B cell (primary cell): ENCODE results near the gene CKAP2L. TPM values are rescaled to one million over a fixed set of nuclear protein-coding genes. Genes with fewer than 3 reads are reported as not detected.

Source experiments
- ATAC-seq: fragments of 200-7000 bp; cut with Tn5 transposase; one replicate; pipeline ENCODE4 v1.10.0; 2021; ENCODE audit warnings: low read depth, mild to moderate bottlenecking, moderate number of reproducible peaks, moderate library complexity
- CTCF ChIA-PET: fragments of 350-600 bp; sonication (Branson Sonifier 250); formaldehyde crosslinking; loops from one replicate; lab custom pipeline; 2021; ENCODE audit warnings: antibody characterized with exemption, inconsistent platforms; lab: Charles Lee
- POLR2A ChIA-PET: fragments of 350-600 bp; sonication (Branson Sonifier 250); formaldehyde crosslinking; loops from one replicate; lab custom pipeline; 2021; ENCODE audit warnings: antibody characterized with exemption; lab: Charles Lee
- DNase-seq: peaks from one replicate; pipeline ENCODE4 v3.0.0; 2013
- H2AFZ ChIP-seq: 2 replicates; pipeline ENCODE4 v1.6.1; 2012; ENCODE audit warnings: mild to moderate bottlenecking, low read depth, low read length; ENCODE audit not compliant: insufficient read depth, poor library complexity, severe bottlenecking
- H3K27ac ChIP-seq, 2 donors: 1 replicate in 1 of 2; 2 replicates in 1 of 2; pipeline ENCODE4 v1.5.1; 2012 to 2013; ENCODE audit warnings: low read length in 2 of 2, mild to moderate bottlenecking in 2 of 2, moderate library complexity in 1 of 2
- H3K27me3 ChIP-seq, 4 experiments: fragments of 200-600 bp in 1 of 4; sonication (generic) in 1 of 4; replicated peaks in 1 of 4; 1 replicate in 2 of 4; 2 replicates in 2 of 4; pipeline versions ENCODE4 v1.6.1 to v1.7.0; 2013 to 2016; ENCODE audit warnings: low read length in 3 of 4, mild to moderate bottlenecking in 2 of 4, mixed read lengths in 1 of 4, moderate library complexity in 1 of 4; ENCODE audit not compliant: insufficient read depth in 4 of 4, control insufficient read depth in 3 of 4; ENCODE audit errors: control extremely low read depth in 1 of 4
- H3K36me3 ChIP-seq, 2 experiments: replicated peaks in 1 of 2; 1 replicate in 1 of 2; 2 replicates in 1 of 2; pipeline versions ENCODE4 v1.6.1 to v1.7.1; 2013; ENCODE audit warnings: low read length in 1 of 2; ENCODE audit not compliant: insufficient read depth in 2 of 2, control insufficient read depth in 1 of 2; ENCODE audit errors: control extremely low read depth in 1 of 2, extremely low read depth in 1 of 2
- H3K4me1 ChIP-seq, 2 donors: fragments of 200-600 bp in 1 of 2; sonication (generic) in 1 of 2; 1 replicate in 1 of 2; 2 replicates in 1 of 2; pipeline versions ENCODE4 v1.5.1 to v1.6.1; 2013 to 2017; ENCODE audit warnings: low read length in 2 of 2; ENCODE audit not compliant: control insufficient read depth in 2 of 2, insufficient read depth in 2 of 2
- H3K4me2 ChIP-seq: replicated peaks from 2 replicates; pipeline ENCODE3; 2012; ENCODE audit warnings: mild to moderate bottlenecking, low read depth, low read length; ENCODE audit not compliant: poor library complexity, severe bottlenecking
- H3K4me3 ChIP-seq, 5 experiments: fragments of 200-600 bp in 1 of 5; sonication (generic) in 1 of 5; 1 replicate in 3 of 5; 2 replicates in 2 of 5; pipeline versions ENCODE4 v1.5.1 to v1.7.0; 2011 to 2016; ENCODE audit warnings: low read length in 4 of 5, mild to moderate bottlenecking in 4 of 5, low read depth in 2 of 5, control low read depth in 1 of 5, moderate library complexity in 1 of 5; ENCODE audit not compliant: insufficient read depth in 1 of 5; ENCODE audit errors: control extremely low read depth in 1 of 5, extremely low read depth in 1 of 5
- H3K79me2 ChIP-seq: fragments of 200-600 bp; sonication (generic); one replicate; pipeline ENCODE4 v1.6.0; 2016; ENCODE audit warnings: low read length; ENCODE audit not compliant: control insufficient read depth, insufficient read depth
- H3K9ac ChIP-seq: fragments of 200-600 bp; sonication (generic); 2 replicates; pipeline ENCODE4 v1.6.1; 2017; ENCODE audit warnings: mild to moderate bottlenecking, low read length, moderate library complexity
- H3K9me3 ChIP-seq, 3 donors: one replicate each; pipeline versions ENCODE4 v1.6.1 to v1.7.1; 2013; ENCODE audit warnings: low read length in 2 of 3; ENCODE audit not compliant: control insufficient read depth in 2 of 3, insufficient read depth in 1 of 3; ENCODE audit errors: control extremely low read depth in 1 of 3
- H4K20me1 ChIP-seq: 2 replicates; pipeline ENCODE4 v1.6.0; 2012; ENCODE audit warnings: mild to moderate bottlenecking, low read length; ENCODE audit not compliant: insufficient read depth, control insufficient read depth, poor library complexity, severe bottlenecking
- H3K27ac Mint-ChIP-seq: one replicate; pipeline ENCODE4 v1.8.0; 2021; ENCODE audit warnings: mixed read lengths
- H3K27me3 Mint-ChIP-seq: one replicate; pipeline ENCODE4 v1.8.0; 2021; ENCODE audit warnings: mixed read lengths
- H3K4me1 Mint-ChIP-seq: one replicate; pipeline ENCODE4 v1.8.0; 2021; ENCODE audit warnings: mixed read lengths
- H3K4me3 Mint-ChIP-seq: one replicate; pipeline ENCODE4 v1.8.0; 2021; ENCODE audit warnings: mixed read lengths
- H3K9me3 Mint-ChIP-seq: one replicate; pipeline ENCODE4 v1.8.0; 2022; ENCODE audit warnings: mixed read lengths; ENCODE audit not compliant: insufficient read depth
- CTCF ChIP-seq: fragments of 200-600 bp; IDR thresholded peaks from one replicate; pipeline ENCODE4 v1.8.0; 2022; ENCODE audit warnings: antibody characterized with exemption, mild to moderate bottlenecking
- EZH2 ChIP-seq: IDR thresholded peaks from 2 replicates; pipeline ENCODE4 v1.6.1; 2012; ENCODE audit warnings: borderline replicate concordance, low read depth, mild to moderate bottlenecking, moderate library complexity, low read length; ENCODE audit not compliant: insufficient read depth, poor library complexity, severe bottlenecking
- WGBS: methylation state at CpG from one replicate; pipeline ENCODE4 v1.1.5; 2013; ENCODE audit warnings: missing lambda C conversion rate; ENCODE audit not compliant: insufficient coverage; 5-methylcytosine and 5-hydroxymethylcytosine counted together
- intact Hi-C: fragments of 100-400 bp; cut with micrococcal nuclease; formaldehyde crosslinking; loops from one replicate; pipeline ENCODE4 v1.10.0; 2022
- polyA plus RNA-seq: library from polyadenylated mRNA; depleted of rRNA; stranded (reverse); fragments of >200 nt; gene quantifications from 2 replicates; pipeline ENCODE4 v1.2.3, GENCODE V29; 2012
- total RNA-seq, 2 donors: library from RNA; stranded (reverse); fragments of 120-200 nt in 1 of 2; gene quantifications; 1 replicate in 1 of 2; 2 replicates in 1 of 2; pipeline versions ENCODE4 v1.2.3 to v1.2.4, GENCODE V29; 2013 to 2022

The CKAP2L gene
- total and polyA plus RNA-seq, 2 donors (not counting 1 experiment from before 2014, with no cell fraction given) = 0.01 to 0.25 TPM

- DNase-seq (no peak), ATAC-seq (no peak)
- Histone ChIP-seq H3K27me3 (peaks cover 0 to 2% (median 0%) of the 10 kb centered on the region in 4 experiments), H3K4me1 (peaks cover 22 to 45% of the 10 kb centered on the region in 2 donors), H3K79me2 (no peaks in the 10 kb centered on the region), H2AFZ (no peak overlapping the region), H4K20me1 (no peaks in the 10 kb centered on the region), H3K4me3 (no peak overlapping the region), H3K9me3 (peaks cover 0 to 4% (median 0%) of the 10 kb centered on the region in 3 donors), H3K27ac (no peak overlapping the region), H3K4me2 (no peak overlapping the region), H3K9ac (no peak overlapping the region), H3K36me3 (no peaks in the 10 kb centered on the region)
- H3K9me3 Mint-ChIP-seq = no peaks in the 10 kb centered on the region
- H3K4me3 Mint-ChIP-seq = no peak overlapping the region
- CTCF ChIA-PET = interaction anchor here (1.3 to 2.2 kb wide), 3 partner anchors 13 to 113 kb away, joined by 3 to 8 read pairs (median 3); no protein-coding TSS in a partner anchor
- no peak for TF ChIP-seq CTCF
- TF ChIP-seq EZH2 = no peak
- no peaks in the 10 kb centered on the region for H3K27me3 Mint-ChIP-seq
- intact Hi-C loops = no loop called here
- POLR2A ChIA-PET = no interaction called here
- peaks cover 44% of the 10 kb centered on the region for H3K4me1 Mint-ChIP-seq
- no peak overlapping the region for H3K27ac Mint-ChIP-seq
- 88% methylated on average over 13 of the region's 17 CpGs for WGBS
Measured at GRCh38 chr2:112712903-112713584, 51.4 kb downstream of the CKAP2L start.

- intact Hi-C loops = no loop called here
- no peak for TF ChIP-seq EZH2
- no peak for TF ChIP-seq CTCF
- Histone ChIP-seq H3K4me3 (no peak overlapping the region), H3K36me3 (no peaks in the 10 kb centered on the region), H3K9me3 (no peaks in the 10 kb centered on the region), H3K4me1 (peaks cover 27 to 51% of the 10 kb centered on the region in 2 donors), H2AFZ (no peak overlapping the region), H3K9ac (no peak overlapping the region), H3K27ac (no peak overlapping the region), H3K4me2 (no peak overlapping the region), H3K79me2 (no peaks in the 10 kb centered on the region), H4K20me1 (no peaks in the 10 kb centered on the region), H3K27me3 (peaks cover 0 to 2% (median 0%) of the 10 kb centered on the region in 4 experiments)
- Mint-ChIP-seq H3K27me3 (no peaks in the 10 kb centered on the region), H3K4me3 (no peak overlapping the region), H3K9me3 (no peaks in the 10 kb centered on the region), H3K27ac (peak overlapping the region; percentile 61), H3K4me1 (peaks cover 50% of the 10 kb centered on the region)
- DNase-seq (no peak), ATAC-seq (no peak)
- 69% methylated on average over 3 of the region's 3 CpGs for WGBS
- POLR2A ChIA-PET = no interaction called here
- CTCF ChIA-PET = interaction anchor here (1.3 to 2.2 kb wide), 3 partner anchors 13 to 112 kb away, joined by 3 to 8 read pairs (median 3); no protein-coding TSS in a partner anchor
Measured at GRCh38 chr2:112712465-112712864, 51.9 kb downstream of the CKAP2L start.
